HepG2 (cell line): ENCODE data around the gene HMGN1. TPM values are rescaled to one million over a fixed set of nuclear protein-coding genes. Genes with fewer than 3 reads are reported as not detected.

Experiments used
- ATF7 ChIP-seq, 2 experiments: fragments of 450-650 bp in 1 of 2; sonication (generic) in 1 of 2; formaldehyde crosslinking in 1 of 2; IDR thresholded peaks; 2 replicates each; pipeline versions ENCODE4 v1.4.0 to v1.6.1; 2016 to 2020; ENCODE audit warnings: antibody characterized with exemption in 1 of 2, mild to moderate bottlenecking in 1 of 2, missing genetic modification reagents in 1 of 2
- ATRX ChIP-seq: sonication (generic); formaldehyde crosslinking; IDR thresholded peaks from 2 replicates; pipeline ENCODE4 v1.4.0; 2020; ENCODE audit warnings: missing genetic modification reagents, borderline replicate concordance
- CAMTA2 ChIP-seq: sonication (generic); formaldehyde crosslinking; IDR thresholded peaks from 2 replicates; pipeline ENCODE4 v1.4.0; 2020; ENCODE audit warnings: mild to moderate bottlenecking, missing genetic modification reagents, borderline replicate concordance
- CREB1 ChIP-seq, 2 experiments: fragments of 450-650 bp in 1 of 2; IDR thresholded peaks; 2 replicates each; pipeline ENCODE4 v1.6.1; 2016 to 2017; ENCODE audit warnings: control low read depth in 1 of 2, mild to moderate bottlenecking in 1 of 2, missing compliant biosample characterization in 1 of 2, missing genetic modification characterization in 1 of 2
- DNMT1 ChIP-seq: sonication (generic); formaldehyde crosslinking; IDR thresholded peaks from 2 replicates; pipeline ENCODE4 v1.5.1; 2020; ENCODE audit warnings: mild to moderate bottlenecking, missing genetic modification reagents
- DPF2 ChIP-seq: sonication (generic); formaldehyde crosslinking; IDR thresholded peaks from 2 replicates; pipeline ENCODE4 v1.4.0; 2020; ENCODE audit warnings: mild to moderate bottlenecking, low read depth, missing genetic modification reagents, borderline replicate concordance
- ETV5 ChIP-seq: IDR thresholded peaks from 2 replicates; pipeline ENCODE4 v1.6.1; 2018; ENCODE audit warnings: missing biosample characterization, missing genetic modification reagents, inconsistent platforms, borderline replicate concordance
- EZH2 ChIP-seq: conservative IDR thresholded peaks from 2 replicates; pipeline ENCODE4 v1.6.1; 2012; ENCODE audit warnings: mild to moderate bottlenecking, low read depth, low read length, moderate library complexity
- FLYWCH1 ChIP-seq: sonication (generic); formaldehyde crosslinking; IDR thresholded peaks from 2 replicates; pipeline ENCODE4 v1.8.1; 2023; ENCODE audit warnings: mild to moderate bottlenecking, missing genetic modification reagents
- FOXK2 ChIP-seq: fragments of 450-650 bp; IDR thresholded peaks from 2 replicates; pipeline ENCODE4 v1.6.1; 2016
- MIXL1 ChIP-seq: IDR thresholded peaks from 2 replicates; pipeline ENCODE4 v1.6.1; 2016
- POGK ChIP-seq: sonication (generic); formaldehyde crosslinking; conservative IDR thresholded peaks from 2 replicates; pipeline ENCODE4 v1.8.0; 2022; ENCODE audit warnings: mild to moderate bottlenecking, moderate library complexity, missing genetic modification reagents
- RBM22 ChIP-seq: fragments of 200-400 bp; formaldehyde crosslinking; optimal IDR thresholded peaks from 2 replicates; pipeline ENCODE3; 2017; ENCODE audit warnings: mild to moderate bottlenecking, low read length, moderate library complexity
- RFX1 ChIP-seq: fragments of 450-650 bp; IDR thresholded peaks from 2 replicates; pipeline ENCODE4 v1.6.1; 2017
- THAP7 ChIP-seq: sonication (generic); formaldehyde crosslinking; IDR thresholded peaks from 2 replicates; pipeline ENCODE4 v1.8.1; 2023; ENCODE audit warnings: mild to moderate bottlenecking, missing genetic modification reagents
- TOE1 ChIP-seq: sonication (generic); formaldehyde crosslinking; IDR thresholded peaks from 2 replicates; pipeline ENCODE4 v1.4.0; 2020; ENCODE audit warnings: mild to moderate bottlenecking, missing genetic modification reagents
- YY1 ChIP-seq: IDR thresholded peaks from 2 replicates; pipeline ENCODE4 v1.6.1; 2011; ENCODE audit warnings: low read length, low read depth, moderate library complexity, mild to moderate bottlenecking; ENCODE audit not compliant: insufficient read depth, insufficient replicate concordance
- ZBTB26 ChIP-seq: IDR thresholded peaks from 2 replicates; pipeline ENCODE4 v1.6.1; 2016; ENCODE audit warnings: missing compliant biosample characterization, missing genetic modification reagents, borderline replicate concordance
- ZMAT5 ChIP-seq: sonication (generic); formaldehyde crosslinking; IDR thresholded peaks from 2 replicates; pipeline ENCODE4 v1.5.0; 2020; ENCODE audit warnings: mild to moderate bottlenecking, low read depth, missing genetic modification reagents, borderline replicate concordance
- ZNF205 ChIP-seq: IDR thresholded peaks from 2 replicates; pipeline ENCODE4 v1.6.1; 2018; ENCODE audit warnings: missing biosample characterization, missing genetic modification reagents
- ZNF44 ChIP-seq: sonication (generic); formaldehyde crosslinking; IDR thresholded peaks from 2 replicates; pipeline ENCODE4 v1.5.1; 2020; ENCODE audit warnings: mild to moderate bottlenecking, missing genetic modification reagents
- ZNF501 ChIP-seq: sonication (generic); formaldehyde crosslinking; IDR thresholded peaks from 2 replicates; pipeline ENCODE4 v1.5.1; 2020; ENCODE audit warnings: mild to moderate bottlenecking, moderate library complexity, missing genetic modification reagents
- ZNF570 ChIP-seq: sonication (generic); formaldehyde crosslinking; IDR thresholded peaks from 2 replicates; pipeline ENCODE4 v1.4.0; 2020; ENCODE audit warnings: mild to moderate bottlenecking, missing genetic modification reagents, borderline replicate concordance
- ZNF615 ChIP-seq: sonication (generic); formaldehyde crosslinking; IDR thresholded peaks from 2 replicates; pipeline ENCODE4 v1.5.0; 2020; ENCODE audit warnings: mild to moderate bottlenecking, missing genetic modification reagents, borderline replicate concordance
- ZNF703 ChIP-seq: sonication (generic); formaldehyde crosslinking; IDR thresholded peaks from 2 replicates; pipeline ENCODE4 v1.5.1; 2020; ENCODE audit warnings: missing genetic modification reagents, mild to moderate bottlenecking, moderate library complexity, borderline replicate concordance
- ZNF713 ChIP-seq: sonication (generic); formaldehyde crosslinking; IDR thresholded peaks from 2 replicates; pipeline ENCODE4 v1.4.0; 2020; ENCODE audit warnings: mild to moderate bottlenecking, missing genetic modification reagents
- ZNF841 ChIP-seq: sonication (generic); formaldehyde crosslinking; IDR thresholded peaks from 2 replicates; pipeline ENCODE4 v1.8.1; 2023; ENCODE audit warnings: missing genetic modification reagents, borderline replicate concordance
- polyA plus RNA-seq, 8 experiments: library from polyadenylated mRNA; depleted of rRNA in 3 of 8; stranded (reverse) in 7 of 8; unstranded in 1 of 8; fragments of >200 nt; fragmentation: Illumina TruSeq in 4 of 8; extraction: Trizol in 4 of 8; gene quantifications; 2 replicates each; pipeline versions ENCODE4 v1.2.1 to v1.2.3, GENCODE V29; 2011 to 2016; ENCODE audit warnings: low read depth in 4 of 8, missing spikeins in 1 of 8, mixed read lengths in 1 of 8; ENCODE audit not compliant: insufficient read depth in 1 of 8
- total RNA-seq, 5 experiments: library from RNA; depleted of rRNA; stranded (reverse); fragments of >200 nt; fragmentation: Illumina TruSeq; extraction: Trizol; gene quantifications; 2 replicates each; pipeline ENCODE4 v1.2.3, GENCODE V29; 2016; ENCODE audit warnings: low read depth in 1 of 5

The HMGN1 gene
- total and polyA plus RNA-seq, 2 of the 13 experiments (the other 11 are each of a cell fraction or from before 2014, with no cell fraction given) = 104 to 286 TPM

GRCh38 chr21:39379986-39380891, 31.4 kb upstream of the HMGN1 start (continued):
- no peak for TF ChIP-seq ZMAT5
- no peak for TF ChIP-seq FOXK2
- TF ChIP-seq MIXL1 (CRISPR knock-in tag) = 0 out of 2 replicates have a peak, but pooled peaks have one; percentile 4
- no peak for TF ChIP-seq ZNF615 (CRISPR knock-in tag)
- no peak for TF ChIP-seq ZNF841 (CRISPR knock-in tag)
- no peak for TF ChIP-seq POGK (CRISPR knock-in tag)
- TF ChIP-seq EZH2 = no peak
- peak; percentile 69; the same call in 1 of the 2 replicates for TF ChIP-seq RFX1
- TF ChIP-seq THAP7 = no peak
- no peak for TF ChIP-seq ETV5
- no peak for TF ChIP-seq FLYWCH1 (CRISPR knock-in tag)
- TF ChIP-seq CREB1 (IDR thresholded peaks at IDR 0.05) = no peak
- no peak for TF ChIP-seq CREB1 (CRISPR knock-in tag; IDR thresholded peaks at IDR 0.05)
- TF ChIP-seq CAMTA2 (CRISPR knock-in tag) = no peak
- TF ChIP-seq TOE1 = no peak
- no peak for TF ChIP-seq ATF7 (IDR thresholded peaks at IDR 0.05)
- no peak for TF ChIP-seq ATF7 (CRISPR knock-in tag; IDR thresholded peaks at IDR 0.05)
- TF ChIP-seq ZBTB26 (CRISPR knock-in tag) = no peak
- no peak for TF ChIP-seq ZNF570 (CRISPR knock-in tag)
- TF ChIP-seq ZNF501 = peak; percentile 74; the same call in 1 of the 2 replicates
- no peak for TF ChIP-seq ZNF205 (CRISPR knock-in tag)
- no peak for TF ChIP-seq ZNF703
- no peak for TF ChIP-seq DPF2 (CRISPR knock-in tag)
- no peak for TF ChIP-seq RBM22
- no peak for TF ChIP-seq DNMT1 (CRISPR knock-in tag)
- TF ChIP-seq ZNF713 = no peak
- no peak for TF ChIP-seq ATRX (CRISPR knock-in tag)
- peak; percentile 40 for TF ChIP-seq YY1
- TF ChIP-seq ZNF44 = no peak
